Fibroblast of lung (primary cell): ENCODE data around the gene TECPR2. TPM values are rescaled to one million over a fixed set of nuclear protein-coding genes. Genes with fewer than 3 reads are reported as not detected.

Source experiments
- DNase-seq, 2 donors: peaks; one replicate each; pipeline versions ENCODE4 v3.0.0 to v3.0.0-alpha.2; 2010; ENCODE audit warnings: low read depth in 2 of 2
- H2AFZ ChIP-seq: 2 replicates; pipeline ENCODE4 v1.5.1; 2012; ENCODE audit warnings: low read length, control low read depth, inconsistent platforms
- H3K27ac ChIP-seq: 2 replicates; pipeline ENCODE4 v1.5.1; 2011; ENCODE audit warnings: low read length, control low read depth; ENCODE audit not compliant: insufficient read depth
- H3K27me3 ChIP-seq: 2 replicates; pipeline ENCODE4 v1.5.1; 2011; ENCODE audit warnings: mild to moderate bottlenecking, low read length; ENCODE audit not compliant: control insufficient read depth, insufficient read depth
- H3K36me3 ChIP-seq: 2 replicates; pipeline ENCODE4 v1.5.1; 2011; ENCODE audit warnings: low read length; ENCODE audit not compliant: control insufficient read depth, insufficient read depth
- H3K4me1 ChIP-seq: 2 replicates; pipeline ENCODE4 v1.5.1; 2011; ENCODE audit warnings: low read length; ENCODE audit not compliant: control insufficient read depth, insufficient read depth; ENCODE audit errors: extremely low read depth
- H3K4me2 ChIP-seq: 2 replicates; pipeline ENCODE4 v1.5.1; 2011; ENCODE audit warnings: low read length, control low read depth; ENCODE audit not compliant: insufficient read depth; ENCODE audit errors: extremely low read depth
- H3K4me3 ChIP-seq, 4 experiments: fragments of 200-600 bp in 1 of 4; sonication (generic) in 1 of 4; replicated peaks in 1 of 4; 2 replicates each; pipeline ENCODE4 v1.5.1; 2011 to 2016; ENCODE audit warnings: low read length in 4 of 4, low read depth in 3 of 4, mild to moderate bottlenecking in 3 of 4, control low read depth in 2 of 4, inconsistent platforms in 1 of 4, mixed read lengths in 1 of 4; ENCODE audit not compliant: insufficient read depth in 1 of 4; ENCODE audit errors: control extremely low read depth in 1 of 4
- H3K79me2 ChIP-seq: 2 replicates; pipeline ENCODE4 v1.5.1; 2012; ENCODE audit warnings: mild to moderate bottlenecking, low read length, inconsistent platforms; ENCODE audit not compliant: control insufficient read depth, insufficient read depth
- H3K9ac ChIP-seq: 2 replicates; pipeline ENCODE4 v1.5.1; 2011; ENCODE audit warnings: mild to moderate bottlenecking, low read length, control low read depth; ENCODE audit not compliant: insufficient read depth
- H3K9me3 ChIP-seq: 2 replicates; pipeline ENCODE4 v1.5.1; 2012; ENCODE audit warnings: low read depth, low read length; ENCODE audit not compliant: control insufficient read depth, insufficient read depth
- H4K20me1 ChIP-seq: 2 replicates; pipeline ENCODE4 v1.5.1; 2011; ENCODE audit warnings: low read length; ENCODE audit not compliant: control insufficient read depth, insufficient read depth; ENCODE audit errors: extremely low read depth
- EZH2 ChIP-seq: IDR thresholded peaks from 2 replicates; pipeline ENCODE4 v1.5.1; 2012; ENCODE audit warnings: low read length, control low read depth, mild to moderate bottlenecking; ENCODE audit errors: missing control alignments
- polyA plus RNA-seq, 2 donors: library from polyadenylated mRNA; depleted of rRNA in 1 of 2; stranded (reverse) in 1 of 2; unstranded in 1 of 2; fragments of >200 nt; gene quantifications; 2 replicates each; pipeline ENCODE4 v1.2.1, GENCODE V29; 2011 to 2012; ENCODE audit warnings: missing spikeins in 1 of 2
- total RNA-seq: library from RNA; depleted of rRNA; stranded (reverse); fragments of >200 nt; gene quantifications from 2 replicates; pipeline ENCODE4 v1.2.1, GENCODE V29; 2014
- TF ChIP-seq, protein P1 (sequence below), 2 donors: IDR thresholded peaks in 1 of 2; conservative IDR thresholded peaks in 1 of 2; 1 replicate in 1 of 2; 2 replicates in 1 of 2; pipeline ENCODE4 v1.5.1; 2011 to 2012; ENCODE audit warnings: low read length in 2 of 2, control low read depth in 1 of 2, inconsistent platforms in 1 of 2, low read depth in 1 of 2, mild to moderate bottlenecking in 1 of 2

The TECPR2 gene
- total and polyA plus RNA-seq, 2 donors (not counting 1 experiment from before 2014, with no cell fraction given), result 9.2 to 17.8 TPM

DNA sequence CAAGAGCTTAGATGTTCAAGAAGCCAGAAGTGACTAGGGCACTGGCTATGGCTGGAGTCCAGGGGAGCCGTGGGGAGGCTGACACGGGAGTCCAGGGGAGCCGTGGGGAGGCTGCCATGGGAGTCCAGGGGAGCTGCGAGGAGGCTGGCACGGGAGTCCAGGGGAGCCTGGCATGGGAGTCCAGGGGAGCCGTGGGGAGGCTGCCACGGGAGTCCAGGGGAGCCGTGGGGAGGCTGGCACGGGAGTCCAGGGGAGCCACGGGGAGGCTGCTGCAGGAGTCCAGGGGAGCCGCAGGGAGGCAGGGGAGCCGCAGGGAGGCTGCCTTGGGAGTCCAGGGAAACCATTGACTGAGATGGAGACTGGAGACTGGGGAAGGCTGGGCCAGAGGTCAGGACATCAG is 54.9 kb downstream of the TECPR2 start:
- TF ChIP-seq, protein P1, sequence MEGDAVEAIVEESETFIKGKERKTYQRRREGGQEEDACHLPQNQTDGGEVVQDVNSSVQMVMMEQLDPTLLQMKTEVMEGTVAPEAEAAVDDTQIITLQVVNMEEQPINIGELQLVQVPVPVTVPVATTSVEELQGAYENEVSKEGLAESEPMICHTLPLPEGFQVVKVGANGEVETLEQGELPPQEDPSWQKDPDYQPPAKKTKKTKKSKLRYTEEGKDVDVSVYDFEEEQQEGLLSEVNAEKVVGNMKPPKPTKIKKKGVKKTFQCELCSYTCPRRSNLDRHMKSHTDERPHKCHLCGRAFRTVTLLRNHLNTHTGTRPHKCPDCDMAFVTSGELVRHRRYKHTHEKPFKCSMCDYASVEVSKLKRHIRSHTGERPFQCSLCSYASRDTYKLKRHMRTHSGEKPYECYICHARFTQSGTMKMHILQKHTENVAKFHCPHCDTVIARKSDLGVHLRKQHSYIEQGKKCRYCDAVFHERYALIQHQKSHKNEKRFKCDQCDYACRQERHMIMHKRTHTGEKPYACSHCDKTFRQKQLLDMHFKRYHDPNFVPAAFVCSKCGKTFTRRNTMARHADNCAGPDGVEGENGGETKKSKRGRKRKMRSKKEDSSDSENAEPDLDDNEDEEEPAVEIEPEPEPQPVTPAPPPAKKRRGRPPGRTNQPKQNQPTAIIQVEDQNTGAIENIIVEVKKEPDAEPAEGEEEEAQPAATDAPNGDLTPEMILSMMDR (conservative IDR thresholded peaks at IDR 0.05 in 1 of 2, IDR thresholded peaks at IDR 0.05 in 1 of 2; ENCODE audit: low read depth in 1 of 2, low read length in 2 of 2), result no peak
- no peak for TF ChIP-seq EZH2
- no peak overlapping the region for H3K4me2 ChIP-seq
- no peaks in the 10 kb centered on the region for H3K27me3 ChIP-seq
- no peak overlapping the region for H3K9ac ChIP-seq
- H3K36me3 ChIP-seq, result peaks cover 2% of the 10 kb centered on the region
- no peak overlapping the region for H3K27ac ChIP-seq
- H3K79me2 ChIP-seq, result no peaks in the 10 kb centered on the region
- no peak for DNase-seq
- H2AFZ ChIP-seq, result no peak overlapping the region
- H4K20me1 ChIP-seq, result no peaks in the 10 kb centered on the region
- H3K4me3 ChIP-seq, result no peak overlapping the region
- no peaks in the 10 kb centered on the region for H3K4me1 ChIP-seq
- no peaks in the 10 kb centered on the region for H3K9me3 ChIP-seq

DNA sequence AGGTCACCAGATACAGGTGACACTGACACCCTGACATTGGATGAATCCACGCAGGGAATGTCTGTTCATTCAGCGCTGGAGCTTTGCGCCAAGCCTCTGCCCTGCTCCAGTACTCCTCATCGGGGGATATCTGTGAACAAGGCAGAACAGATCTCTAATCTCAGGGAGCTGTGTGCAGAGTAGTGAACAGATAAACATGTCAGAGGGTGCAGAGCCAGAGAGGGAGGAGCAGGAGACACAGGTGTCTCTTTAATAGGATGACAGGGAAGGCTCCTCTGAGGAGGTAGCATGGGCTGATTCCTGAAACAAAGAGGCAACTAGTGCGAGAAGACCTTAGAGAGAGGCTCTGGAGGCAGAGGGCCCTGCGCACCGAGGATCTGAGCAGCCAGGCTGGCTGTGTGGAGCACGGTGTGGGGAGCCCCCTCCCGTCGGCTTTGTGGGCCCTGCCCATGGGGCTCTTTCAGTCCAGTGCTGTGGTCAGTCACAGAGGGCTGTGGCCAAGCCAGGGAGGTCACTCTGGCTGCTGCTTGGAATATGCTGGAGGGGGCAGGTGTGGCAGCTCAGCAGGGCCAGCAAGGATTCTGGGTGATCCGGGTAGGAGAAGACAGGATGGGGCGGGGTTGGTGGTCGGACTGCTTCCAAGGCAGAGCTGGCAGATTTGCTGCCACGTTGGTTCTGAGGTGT is 55.6 kb downstream of the TECPR2 start:
- H3K9me3 ChIP-seq, result no peaks in the 10 kb centered on the region
- H3K4me3 ChIP-seq, result no peak overlapping the region
- TF ChIP-seq, protein P1 (conservative IDR thresholded peaks at IDR 0.05 in 1 of 2, IDR thresholded peaks at IDR 0.05 in 1 of 2; ENCODE audit: low read depth in 1 of 2, low read length in 2 of 2), result no peak
- no peak for TF ChIP-seq EZH2
- H3K27me3 ChIP-seq, result no peaks in the 10 kb centered on the region
- no peak overlapping the region for H3K27ac ChIP-seq
- no peaks in the 10 kb centered on the region for H4K20me1 ChIP-seq
- no peaks in the 10 kb centered on the region for H3K79me2 ChIP-seq
- DNase-seq, result no peak
- H3K4me2 ChIP-seq, result no peak overlapping the region
- no peak overlapping the region for H3K9ac ChIP-seq
- no peak overlapping the region for H2AFZ ChIP-seq
- peaks cover 2% of the 10 kb centered on the region for H3K36me3 ChIP-seq
- no peaks in the 10 kb centered on the region for H3K4me1 ChIP-seq

DNA sequence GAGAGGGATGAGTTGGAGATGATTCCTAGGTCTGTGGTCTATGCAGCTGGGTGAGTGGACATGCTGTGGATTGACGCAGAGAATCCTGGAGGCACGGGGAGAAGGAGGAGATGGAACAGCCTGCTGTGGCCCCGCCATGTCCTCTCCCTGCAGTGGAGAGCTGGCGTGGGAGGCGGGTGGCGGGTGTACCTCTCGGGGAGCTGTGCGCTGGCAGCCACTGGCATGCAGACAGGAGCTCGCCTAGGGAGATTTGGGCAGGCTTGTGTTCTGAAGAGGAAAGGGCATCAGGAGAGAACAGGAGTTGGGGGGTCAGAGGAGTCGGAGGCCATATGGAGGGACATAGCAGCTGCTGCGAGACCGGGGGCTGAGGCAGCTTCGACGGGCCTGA is 56.1 kb downstream of the TECPR2 start:
- Histone ChIP-seq H3K79me2 (no peaks in the 10 kb centered on the region), H3K4me2 (no peak overlapping the region), H2AFZ (no peak overlapping the region), H3K9me3 (no peaks in the 10 kb centered on the region), H3K27me3 (no peaks in the 10 kb centered on the region), H4K20me1 (no peaks in the 10 kb centered on the region), H3K4me1 (no peaks in the 10 kb centered on the region), H3K4me3 (no peak overlapping the region), H3K36me3 (peaks cover 2% of the 10 kb centered on the region), H3K27ac (no peak overlapping the region), H3K9ac (no peak overlapping the region)
- no peak for TF ChIP-seq EZH2
- TF ChIP-seq, protein P1 (conservative IDR thresholded peaks at IDR 0.05 in 1 of 2, IDR thresholded peaks at IDR 0.05 in 1 of 2; ENCODE audit: low read depth in 1 of 2, low read length in 2 of 2), result no peak
- DNase-seq, result no peak
